GM21786 (cell line): ENCODE results near the gene CBLN4.

Source experiments
- ATAC-seq: cut with Tn5 transposase; IDR thresholded peaks from one replicate; pipeline ENCODE4 v1.9.1; 2021; ENCODE audit not compliant: unreplicated experiment

CBLN4 gene

GRCh38 chr20:56005389-56005715 lies at the start of gene CBLN4:
Gene CBLN4, minus strand, starts transcription at chr20:56005519. Its CDS starts 1,348 bp downstream, at chr20:56004171.
- no peak for ATAC-seq

GRCh38 chr20:56043227-56043626 lies 37.9 kb upstream of the CBLN4 start:
- ATAC-seq = no peak

- no peak for ATAC-seq
Measured at GRCh38 chr20:56032251-56032650, 26.9 kb upstream of the CBLN4 start.

GRCh38 chr20:56018716-56019115 lies 13.4 kb upstream of the CBLN4 start:
- ATAC-seq = no peak

- ATAC-seq = no peak
Measured at GRCh38 chr20:56018194-56018593, 12.9 kb upstream of the CBLN4 start.

- no peak for ATAC-seq
Measured at GRCh38 chr20:56017560-56017959, 12.2 kb upstream of the CBLN4 start.

- ATAC-seq = no peak
Measured at GRCh38 chr20:56014998-56015397, 9.7 kb upstream of the CBLN4 start.

GRCh38 chr20:56014151-56014550 lies 8.8 kb upstream of the CBLN4 start:
- ATAC-seq = no peak

- ATAC-seq = no peak
Measured at GRCh38 chr20:56004611-56005388, 519 bp downstream of the CBLN4 start.

- ATAC-seq = no peak
Measured at GRCh38 chr20:56004007-56004406, 1.3 kb downstream of the CBLN4 start.

- ATAC-seq = no peak
Measured at GRCh38 chr20:56002908-56003800, 2.2 kb downstream of the CBLN4 start.

GRCh38 chr20:56001890-56002289 lies 3.4 kb downstream of the CBLN4 start:
- ATAC-seq = no peak

GRCh38 chr20:56001106-56001785 lies 4.1 kb downstream of the CBLN4 start:
- ATAC-seq = no peak

GRCh38 chr20:55978550-55978949 lies 26.8 kb downstream of the CBLN4 start:
- ATAC-seq = no peak

- no peak for ATAC-seq
Measured at GRCh38 chr20:55977690-55978459, 27.4 kb downstream of the CBLN4 start.

- no peak for ATAC-seq
Measured at GRCh38 chr20:55974491-55975202, 30.7 kb downstream of the CBLN4 start.

GRCh38 chr20:55964790-55965189 lies 40.5 kb downstream of the CBLN4 start:
- no peak for ATAC-seq

GRCh38 chr20:55961376-55962330 lies 43.7 kb downstream of the CBLN4 start:
- no peak for ATAC-seq

GRCh38 chr20:55953201-55953600 lies 52.1 kb downstream of the CBLN4 start:
- no peak for ATAC-seq
